HEK293 (cell line): Measurements from ENCODE around the gene ZNF410.

ENCODE experiments used
- ATF2 ChIP-seq: fragments of 450-650 bp; formaldehyde crosslinking; IDR thresholded peaks from 2 replicates; pipeline ENCODE4 v1.5.1; 2016; ENCODE audit warnings: missing biosample characterization, missing genetic modification characterization, low read depth
- HOXC10 ChIP-seq: sonication (generic); formaldehyde crosslinking; IDR thresholded peaks from 2 replicates; pipeline ENCODE4 v1.8.1; 2023; ENCODE audit warnings: mild to moderate bottlenecking, missing genetic modification reagents
- REST ChIP-seq: fragments of 450-650 bp; formaldehyde crosslinking; IDR thresholded peaks from 2 replicates; pipeline ENCODE4 v1.5.1; 2016; ENCODE audit warnings: missing biosample characterization, missing genetic modification characterization
- SCRT1 ChIP-seq: fragments of 450-650 bp; formaldehyde crosslinking; IDR thresholded peaks from 2 replicates; pipeline ENCODE4 v1.5.1; 2016; ENCODE audit warnings: missing biosample characterization, missing genetic modification characterization, borderline replicate concordance
- ZBTB10 ChIP-seq: fragments of 450-650 bp; formaldehyde crosslinking; IDR thresholded peaks from 2 replicates; pipeline ENCODE4 v1.5.1; 2016; ENCODE audit warnings: missing biosample characterization, missing genetic modification characterization
- ZBTB49 ChIP-seq: fragments of 450-650 bp; formaldehyde crosslinking; IDR thresholded peaks from 2 replicates; pipeline ENCODE4 v1.5.1; 2016; ENCODE audit warnings: missing biosample characterization, missing genetic modification characterization, low read depth
- ZBTB7A ChIP-seq: fragments of 450-650 bp; formaldehyde crosslinking; IDR thresholded peaks from 2 replicates; pipeline ENCODE4 v1.5.1; 2016; ENCODE audit warnings: low read depth, missing biosample characterization, missing genetic modification characterization
- ZFHX2 ChIP-seq: fragments of 450-650 bp; formaldehyde crosslinking; conservative IDR thresholded peaks from 2 replicates; pipeline ENCODE4 v1.5.1; 2016; ENCODE audit warnings: missing biosample characterization, missing genetic modification characterization
- ZFP3 ChIP-seq: fragments of 450-650 bp; formaldehyde crosslinking; IDR thresholded peaks from 2 replicates; pipeline ENCODE4 v1.5.1; 2016; ENCODE audit warnings: low read depth, missing biosample characterization, missing genetic modification characterization
- ZFP37 ChIP-seq: fragments of 450-650 bp; formaldehyde crosslinking; IDR thresholded peaks from 2 replicates; pipeline ENCODE4 v1.5.1; 2016; ENCODE audit warnings: missing biosample characterization, missing genetic modification characterization
- ZNF248 ChIP-seq: fragments of 450-650 bp; formaldehyde crosslinking; IDR thresholded peaks from 2 replicates; pipeline ENCODE4 v1.5.1; 2017; ENCODE audit warnings: missing biosample characterization, missing genetic modification characterization
- ZNF274 ChIP-seq, 2 experiments: fragments of 200-500 bp in 1 of 2; fragments of 450-650 bp in 1 of 2; sonication (Bioruptor generic) in 1 of 2; formaldehyde crosslinking in 1 of 2; IDR thresholded peaks; 2 replicates each; pipeline versions ENCODE4 v1.5.1 to v1.6.1; 2014 to 2016; ENCODE audit warnings: borderline replicate concordance in 1 of 2, inconsistent platforms in 1 of 2, low read length in 1 of 2, missing biosample characterization in 1 of 2, missing genetic modification characterization in 1 of 2
- ZNF404 ChIP-seq: fragments of 450-650 bp; formaldehyde crosslinking; IDR thresholded peaks from 2 replicates; pipeline ENCODE4 v1.5.1; 2017; ENCODE audit warnings: missing biosample characterization, missing genetic modification characterization
- ZNF433 ChIP-seq: fragments of 450-650 bp; formaldehyde crosslinking; IDR thresholded peaks from 2 replicates; pipeline ENCODE4 v1.5.1; 2016; ENCODE audit warnings: missing biosample characterization, missing genetic modification characterization, low read depth
- ZNF48 ChIP-seq: fragments of 450-650 bp; formaldehyde crosslinking; IDR thresholded peaks from 2 replicates; pipeline ENCODE4 v1.5.1; 2016; ENCODE audit warnings: missing biosample characterization, missing genetic modification characterization
- ZNF518A ChIP-seq: fragments of 450-650 bp; formaldehyde crosslinking; conservative IDR thresholded peaks from 2 replicates; pipeline ENCODE4 v1.5.1; 2016; ENCODE audit warnings: low read depth, missing biosample characterization, missing genetic modification characterization
- ZNF610 ChIP-seq: fragments of 450-650 bp; formaldehyde crosslinking; IDR thresholded peaks from 2 replicates; pipeline ENCODE4 v1.5.1; 2016; ENCODE audit warnings: missing biosample characterization, missing genetic modification characterization, borderline replicate concordance
- ZNF621 ChIP-seq: fragments of 450-650 bp; formaldehyde crosslinking; IDR thresholded peaks from 2 replicates; pipeline ENCODE4 v1.5.1; 2017; ENCODE audit warnings: missing biosample characterization, missing genetic modification characterization
- ZNF664 ChIP-seq: fragments of 450-650 bp; formaldehyde crosslinking; IDR thresholded peaks from 2 replicates; pipeline ENCODE4 v1.5.1; 2016; ENCODE audit warnings: missing biosample characterization, missing genetic modification characterization
- ZSCAN16 ChIP-seq: fragments of 450-650 bp; formaldehyde crosslinking; IDR thresholded peaks from 2 replicates; pipeline ENCODE4 v1.5.1; 2016; ENCODE audit warnings: missing biosample characterization, missing genetic modification characterization
- ZSCAN4 ChIP-seq: fragments of 450-650 bp; formaldehyde crosslinking; IDR thresholded peaks from 2 replicates; pipeline ENCODE4 v1.5.1; 2017; ENCODE audit warnings: missing biosample characterization, missing genetic modification characterization

ZNF410 gene

GRCh38 chr14:73949752-73950734 lies 63.4 kb downstream of the ZNF410 start, which contains the start of the genes COQ6 and FAM161B (continued):
- TF ChIP-seq REST, result peak; percentile 90
- TF ChIP-seq ZNF518A (tag by site-specific recombination), result peak; percentile 80
- no peak for TF ChIP-seq ZNF404
- TF ChIP-seq SCRT1 (tag by site-specific recombination), result no peak
- peak; percentile 53; the same call in 1 of the 2 replicates for TF ChIP-seq ZFHX2
- no peak for TF ChIP-seq ZBTB49 (tag by site-specific recombination)
- no peak for TF ChIP-seq HOXC10 (CRISPR knock-in tag)
- no peak for TF ChIP-seq ZNF433 (tag by site-specific recombination)
- no peak for TF ChIP-seq ZBTB10
- TF ChIP-seq ZNF610, result no peak; the same call in 1 of the 2 replicates
- TF ChIP-seq ZFP3 (tag by site-specific recombination), result no peak
- no peak for TF ChIP-seq ZNF621 (tag by site-specific recombination)
- TF ChIP-seq ZSCAN4 (tag by site-specific recombination), result 0 out of 2 replicates have a peak, but pooled peaks have one; percentile 30
- no peak for TF ChIP-seq ATF2
- TF ChIP-seq ZNF664 (tag by site-specific recombination), result no peak
- TF ChIP-seq ZNF248 (tag by site-specific recombination), result no peak
- peak; percentile 57; the same call in 1 of the 2 replicates for TF ChIP-seq ZFP37 (tag by site-specific recombination)
- TF ChIP-seq ZNF274 (IDR thresholded peaks at IDR 0.05; ENCODE audit: low read length), result no peak
- no peak for TF ChIP-seq ZNF274 (tag by site-specific recombination; IDR thresholded peaks at IDR 0.05; ENCODE audit: borderline replicate concordance)
- TF ChIP-seq ZNF48 (tag by site-specific recombination), result no peak
- TF ChIP-seq ZSCAN16, result no peak
- no peak for TF ChIP-seq ZBTB7A (tag by site-specific recombination)
